Body of pancreas (tissue), 4 donors: ENCODE measurements around the gene RASIP1. TPM values are rescaled to one million over a fixed set of nuclear protein-coding genes. Genes with fewer than 3 reads are reported as not detected.
"Not testable (repeated sequence)": the region's sequence is repeated elsewhere in the genome, so short reads cannot be mapped to it uniquely, and the experiment has no call there.

Experiments used
- ATAC-seq: fragments of 150-250 bp; one replicate; pipeline ENCODE4 v1.9.1; 2016
- DNase-seq, 4 donors: peaks; one replicate each; pipeline ENCODE4 v3.0.0-alpha.2; 2019
- H3K27ac ChIP-seq, 4 donors: fragments of 200-600 bp; sonication (generic); 1 replicate in 3 of 4; 2 replicates in 1 of 4; pipeline versions ENCODE4 v1.5.1 to v1.6.1; 2016 to 2019; ENCODE audit warnings: mild to moderate bottlenecking in 1 of 4, mixed read lengths in 1 of 4, moderate library complexity in 1 of 4
- H3K27me3 ChIP-seq, 2 donors: fragments of 200-600 bp; sonication (generic); one replicate each; pipeline ENCODE4 v1.6.0; 2016; ENCODE audit warnings: mild to moderate bottlenecking in 1 of 2
- H3K36me3 ChIP-seq, 2 donors: fragments of 200-600 bp; sonication (generic); replicated peaks in 1 of 2; 2 replicates each; pipeline ENCODE4 v1.5.1; 2016; ENCODE audit warnings: low read depth in 2 of 2; ENCODE audit not compliant: insufficient read depth in 1 of 2
- H3K4me1 ChIP-seq: fragments of 200-600 bp; sonication (generic); one replicate; pipeline ENCODE4 v1.6.0; 2016
- H3K4me3 ChIP-seq, 2 donors: fragments of 200-600 bp; sonication (generic); 1 replicate in 1 of 2; 2 replicates in 1 of 2; pipeline ENCODE4 v1.5.1; 2016 to 2019
- H3K9me3 ChIP-seq, 3 donors: fragments of 200-600 bp; sonication (generic); 1 replicate in 2 of 3; 2 replicates in 1 of 3; pipeline ENCODE4 v1.5.1; 2016
- POLR2A ChIP-seq, 3 donors: fragments of 450-650 bp; IDR thresholded peaks; one replicate each; pipeline ENCODE4 v1.6.1; 2016; ENCODE audit warnings: antibody characterized with exemption in 3 of 3, mild to moderate bottlenecking in 2 of 3
- WGBS, 2 donors: methylation state at CpG; one replicate each; pipeline ENCODE4 v1.1.5; 2017; 5-methylcytosine and 5-hydroxymethylcytosine counted together
- intact Hi-C: fragments of 100-400 bp; cut with DNase I; formaldehyde crosslinking; loops from one replicate; pipeline ENCODE4 v1.15.1; 2023
- total RNA-seq, 2 donors: library from RNA; depleted of rRNA; stranded (reverse); fragments of >200 nt; gene quantifications; one replicate each; pipeline ENCODE4 v1.1.0, GENCODE V29; 2016
- TF ChIP-seq, protein P1 (sequence below), 7 experiments: fragments of 450-650 bp in 4 of 7; fragments of 200-600 bp in 3 of 7; sonication (generic) in 3 of 7; IDR thresholded peaks; one replicate each; pipeline ENCODE4 v1.5.1; 2016 to 2019; ENCODE audit warnings: antibody characterized with exemption in 7 of 7

RASIP1 gene
- total RNA-seq, 2 donors from 2014 or later = 14.5 to 60.0 TPM

DNA sequence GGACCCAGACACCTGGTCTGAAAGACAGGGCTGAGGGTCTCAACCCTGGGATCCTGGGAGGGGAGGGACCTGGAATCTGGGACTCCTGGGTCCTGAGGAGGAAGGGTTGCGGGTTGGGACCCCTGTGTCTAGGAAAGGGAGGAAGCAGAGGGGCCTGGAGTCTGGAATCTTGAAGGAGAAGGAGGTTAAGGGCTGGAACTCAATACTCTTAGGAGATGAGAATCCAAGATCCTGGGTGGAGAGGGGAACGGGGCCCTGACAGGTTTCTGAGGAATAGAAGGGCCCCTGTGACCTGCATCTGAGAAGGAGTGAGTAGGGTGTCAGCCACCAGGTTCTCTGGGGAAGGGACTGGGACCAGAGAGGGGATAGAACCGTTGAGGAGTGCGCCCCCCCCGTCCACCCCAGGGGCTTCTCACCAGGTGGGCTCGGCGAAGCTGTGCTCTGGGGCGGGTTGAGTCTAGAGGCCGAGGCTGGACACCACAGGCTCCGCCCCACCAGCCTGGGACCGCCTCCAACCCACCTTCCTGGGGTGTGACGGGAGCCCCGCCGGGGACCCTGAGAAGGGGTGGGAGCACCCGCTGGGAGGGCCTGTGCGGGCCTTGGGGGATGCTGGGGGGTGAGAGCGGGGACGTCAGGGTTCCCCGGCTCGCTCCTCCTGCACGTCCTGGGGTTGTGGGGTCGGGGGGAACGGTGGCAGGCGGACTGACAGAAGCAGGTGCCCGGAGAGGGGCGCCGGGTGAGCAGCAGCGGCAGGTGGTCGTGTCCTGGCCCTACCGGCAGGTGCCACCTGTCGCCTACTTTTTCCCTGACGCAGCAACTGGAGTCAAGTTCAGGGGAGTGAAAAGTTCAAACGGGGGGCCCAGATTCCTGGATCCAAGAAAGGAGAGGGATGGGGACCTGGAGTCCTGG, 20.9 kb downstream of the RASIP1 start, which contains the start of gene MAMSTR:
Gene MAMSTR (minus strand): TSS at position 463 of the 909 bp plus-strand sequence. CDS start 694 bp downstream, outside the sequence.
- TF ChIP-seq, protein P1, sequence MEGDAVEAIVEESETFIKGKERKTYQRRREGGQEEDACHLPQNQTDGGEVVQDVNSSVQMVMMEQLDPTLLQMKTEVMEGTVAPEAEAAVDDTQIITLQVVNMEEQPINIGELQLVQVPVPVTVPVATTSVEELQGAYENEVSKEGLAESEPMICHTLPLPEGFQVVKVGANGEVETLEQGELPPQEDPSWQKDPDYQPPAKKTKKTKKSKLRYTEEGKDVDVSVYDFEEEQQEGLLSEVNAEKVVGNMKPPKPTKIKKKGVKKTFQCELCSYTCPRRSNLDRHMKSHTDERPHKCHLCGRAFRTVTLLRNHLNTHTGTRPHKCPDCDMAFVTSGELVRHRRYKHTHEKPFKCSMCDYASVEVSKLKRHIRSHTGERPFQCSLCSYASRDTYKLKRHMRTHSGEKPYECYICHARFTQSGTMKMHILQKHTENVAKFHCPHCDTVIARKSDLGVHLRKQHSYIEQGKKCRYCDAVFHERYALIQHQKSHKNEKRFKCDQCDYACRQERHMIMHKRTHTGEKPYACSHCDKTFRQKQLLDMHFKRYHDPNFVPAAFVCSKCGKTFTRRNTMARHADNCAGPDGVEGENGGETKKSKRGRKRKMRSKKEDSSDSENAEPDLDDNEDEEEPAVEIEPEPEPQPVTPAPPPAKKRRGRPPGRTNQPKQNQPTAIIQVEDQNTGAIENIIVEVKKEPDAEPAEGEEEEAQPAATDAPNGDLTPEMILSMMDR (IDR thresholded peaks at IDR 0.05) = peak in 1 of 7 experiments; percentile 8
- no peak for TF ChIP-seq POLR2A (IDR thresholded peaks at IDR 0.05)
- intact Hi-C loops = no loop called here
- ATAC-seq (no peak), DNase-seq (peak in 1 of 4 donors; percentile 31)
- WGBS, 2 donors = 58 to 67% methylated on average over 9 to 33 of the region's 33 CpGs
- H3K4me1 ChIP-seq = peaks cover 40% of the 10 kb centered on the region
- H3K36me3 ChIP-seq = no peaks in the 10 kb centered on the region
- peak within 1 kb of the TSS in 3 of 4 donors; percentile 72 to 91 (median 88) for H3K27ac ChIP-seq
- no peaks in the 10 kb centered on the region for H3K27me3 ChIP-seq
- no peaks in the 10 kb centered on the region for H3K9me3 ChIP-seq
- no peak within 1 kb of the TSS for H3K4me3 ChIP-seq

DNA sequence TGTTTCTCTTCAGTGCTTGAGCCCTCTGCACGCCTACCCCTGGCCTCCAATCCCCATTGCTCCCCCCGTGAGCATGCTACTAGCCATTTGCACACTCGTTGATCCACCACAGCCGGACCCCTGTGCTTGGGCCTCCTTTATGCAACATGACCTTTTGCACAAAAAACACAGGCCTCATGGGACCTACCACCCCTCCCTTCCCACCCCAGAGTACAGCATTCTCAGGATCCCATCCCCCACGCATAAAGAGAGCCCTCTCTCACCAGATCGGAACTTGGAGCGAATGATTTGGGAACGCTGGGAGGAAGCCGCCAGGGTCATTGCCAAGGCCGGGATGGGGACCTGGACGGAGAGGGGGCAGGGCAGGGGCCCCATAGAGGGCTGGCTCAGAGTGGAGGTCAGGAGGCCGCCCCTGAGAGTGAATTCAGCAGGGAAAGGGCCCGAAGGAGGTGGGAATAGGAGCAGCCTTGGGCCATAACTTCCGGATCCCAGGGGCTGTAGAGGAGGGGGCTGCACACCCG, 21.6 kb downstream of the RASIP1 start:
- DNase-seq = no peak
- no peak for ATAC-seq
- intact Hi-C loops = no loop called here
- Histone ChIP-seq H3K27ac (no peak overlapping the region), H3K27me3 (no peaks in the 10 kb centered on the region), H3K4me3 (no peak overlapping the region), H3K36me3 (no peaks in the 10 kb centered on the region), H3K9me3 (no peaks in the 10 kb centered on the region), H3K4me1 (peaks cover 41% of the 10 kb centered on the region)
- TF ChIP-seq, protein P1 (IDR thresholded peaks at IDR 0.05) = no peak
- TF ChIP-seq POLR2A (IDR thresholded peaks at IDR 0.05) = no peak
- 47 to 56% methylated on average over 15 of the region's 15 CpGs for WGBS, 2 donors

DNA sequence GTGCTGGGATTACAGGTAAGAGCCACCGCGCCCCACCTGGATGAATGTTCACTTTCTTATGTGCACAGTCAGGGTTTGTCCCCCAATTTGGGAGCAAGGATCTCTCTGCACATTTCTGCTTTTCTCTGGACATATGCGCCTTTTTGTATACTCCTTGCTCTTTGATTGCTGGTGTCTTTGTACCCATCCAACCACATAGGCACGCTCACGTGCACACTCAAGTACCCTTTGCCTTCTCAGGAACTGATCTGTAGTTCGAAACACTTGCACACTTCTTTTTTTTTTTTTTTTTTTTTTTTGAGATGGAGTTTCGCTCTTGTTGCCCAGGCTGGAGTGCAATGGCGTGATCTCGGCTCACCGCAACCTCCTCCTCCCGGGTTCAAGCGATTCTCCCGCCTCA, 22.3 kb downstream of the RASIP1 start:
- H3K27me3 ChIP-seq, ATAC-seq, H3K36me3 ChIP-seq, intact Hi-C loops, H3K27ac ChIP-seq, H3K9me3 ChIP-seq, DNase-seq, H3K4me3 ChIP-seq: not testable (repeated sequence)
- 94 to 96% methylated on average over 12 to 13 of the region's 13 CpGs for WGBS, 2 donors
- H3K4me1 ChIP-seq = peaks cover 48% of the 10 kb centered on the region

DNA sequence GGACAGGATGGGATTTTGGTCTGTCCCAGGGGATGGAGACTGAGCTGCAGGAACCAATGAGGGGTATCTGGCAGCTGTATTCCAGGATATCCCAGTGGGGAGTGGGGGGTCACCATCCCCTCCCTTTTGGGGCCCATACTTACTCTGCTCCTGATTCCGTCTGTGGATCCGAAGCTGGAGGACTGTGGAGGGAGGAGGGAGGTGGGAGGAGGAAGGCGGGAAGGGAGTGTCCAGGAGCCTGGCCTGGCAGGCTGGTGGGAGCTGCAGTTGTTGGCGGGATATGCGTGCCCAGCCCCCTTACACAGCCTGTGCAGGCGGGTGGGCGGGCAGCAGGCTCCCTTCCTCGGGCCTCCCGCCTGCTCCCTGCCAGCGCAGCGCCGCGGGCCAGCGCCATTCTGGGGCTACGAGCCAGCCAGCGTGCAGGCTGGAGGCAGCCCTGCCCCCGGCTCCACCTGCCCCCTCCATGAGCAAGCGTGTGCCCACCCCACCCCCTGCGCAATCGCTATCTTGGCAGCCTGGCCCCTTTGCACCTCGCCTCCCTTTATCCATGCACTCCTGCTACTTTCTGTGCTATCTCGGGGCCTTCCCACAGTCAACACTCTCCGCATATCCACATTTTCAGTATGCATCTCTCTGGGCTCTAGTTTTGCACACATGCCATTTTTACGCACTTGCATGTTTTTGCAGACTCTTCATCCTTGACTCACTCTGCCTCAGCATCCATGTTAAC, 23.7 kb downstream of the RASIP1 start:
- TF ChIP-seq, protein P1 (IDR thresholded peaks at IDR 0.05) = no peak
- no peak for TF ChIP-seq POLR2A (IDR thresholded peaks at IDR 0.05)
- Histone ChIP-seq H3K27ac (peak overlapping the region in 3 of 4 donors; percentile 8 to 58 (median 21)), H3K9me3 (no peaks in the 10 kb centered on the region), H3K36me3 (no peaks in the 10 kb centered on the region), H3K27me3 (no peaks in the 10 kb centered on the region), H3K4me1 (peaks cover 49% of the 10 kb centered on the region), H3K4me3 (no peak overlapping the region)
- intact Hi-C loops = no loop called here
- 26 to 27% methylated on average over 20 to 24 of the region's 24 CpGs for WGBS, 2 donors
- ATAC-seq (no peak), DNase-seq (peak in 2 of 4 donors; percentile 20 to 42)

DNA sequence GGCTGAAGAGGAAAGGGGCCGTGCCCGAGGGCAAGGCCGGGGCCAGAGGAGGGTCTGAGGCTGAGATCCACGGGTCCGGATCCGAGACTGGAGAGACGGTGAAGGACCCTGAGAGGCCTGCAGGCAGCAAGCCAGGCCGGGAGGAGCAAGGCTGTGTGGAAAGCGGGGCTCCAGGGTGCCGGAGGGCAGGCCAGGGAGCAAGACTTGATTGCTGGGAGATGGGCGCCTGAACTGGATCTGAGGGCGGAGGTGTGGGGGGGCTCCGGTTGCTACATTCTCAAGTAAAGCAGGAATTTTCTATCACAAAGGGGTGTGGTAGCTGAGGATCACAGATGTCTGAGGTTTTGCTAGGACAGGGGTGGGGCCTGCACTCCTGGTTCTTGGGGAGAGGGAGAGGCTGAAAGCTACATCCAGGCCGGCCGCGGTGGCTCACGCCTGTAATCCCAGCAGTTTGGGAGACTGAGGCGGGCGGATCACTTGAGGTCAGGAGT, 24.7 kb downstream of the RASIP1 start:
- no peak for TF ChIP-seq POLR2A (IDR thresholded peaks at IDR 0.05)
- TF ChIP-seq, protein P1 (IDR thresholded peaks at IDR 0.05) = no peak
- H3K9me3 ChIP-seq = no peaks in the 10 kb centered on the region

More for the DNA sequence above, 24.7 kb downstream of the RASIP1 start:
- Histone ChIP-seq H3K36me3 (no peaks in the 10 kb centered on the region), H3K27me3 (no peaks in the 10 kb centered on the region), H3K4me1 (peaks cover 43% of the 10 kb centered on the region), H3K4me3 (no peak overlapping the region), H3K27ac (no peak overlapping the region)
- DNase-seq (no peak), ATAC-seq (no peak)
- 83% methylated on average over 15 to 19 of the region's 19 CpGs for whole genome bisulfite sequencing, 2 donors
- intact Hi-C loops = no loop called here
